Measurements from ENCODE around the gene C20orf173.
A peak's percentile ranks its signal among the peaks of the same experiment; 100 is the strongest.
"Not testable (repeated sequence)": the region's sequence is repeated elsewhere in the genome, so short reads cannot be mapped to it uniquely, and the experiment has no call there.

The C20orf173 gene

GRCh38 chr20:35544941-35545340 lies 15.5 kb upstream of the C20orf173 start:
- not testable (repeated sequence) for DNase-seq

- no peak for DNase-seq
These were observed 15.0 kb upstream of the C20orf173 start for GRCh38 chr20:35544436-35544835.

GRCh38 chr20:35542990-35543389 lies 13.5 kb upstream of the C20orf173 start:
- no peak for DNase-seq

GRCh38 chr20:35541783-35542662 lies 12.6 kb upstream of the C20orf173 start, which contains the start of gene ERGIC3:
Gene ERGIC3, plus strand, starts transcription at chr20:35542078. Its CDS starts 20 bp downstream, at chr20:35542098.
- DNase-seq = peak; percentile 89 to 96

- DNase-seq = no peak
These were observed 11.8 kb upstream of the C20orf173 start for GRCh38 chr20:35541118-35541782.

GRCh38 chr20:35539756-35540212 lies 10.3 kb upstream of the C20orf173 start:
- peak; percentile 83 to 96 for DNase-seq

- DNase-seq = no peak
These were observed 2.2 kb downstream of the C20orf173 start for GRCh38 chr20:35527122-35527769.

- DNase-seq = no peak
These were observed 3.8 kb downstream of the C20orf173 start for GRCh38 chr20:35525639-35526038.

GRCh38 chr20:35523298-35523888 lies 6.1 kb downstream of the C20orf173 start:
- no peak for DNase-seq

GRCh38 chr20:35518955-35519354 lies 10.5 kb downstream of the C20orf173 start:
- DNase-seq = no peak

GRCh38 chr20:35517767-35518166 lies 11.7 kb downstream of the C20orf173 start:
- DNase-seq = not testable (repeated sequence)

- no peak for DNase-seq
These were observed 12.3 kb downstream of the C20orf173 start for GRCh38 chr20:35517125-35517524.

GRCh38 chr20:35515949-35516645 lies 13.4 kb downstream of the C20orf173 start:
- no peak for DNase-seq

- DNase-seq = no peak
These were observed 14.1 kb downstream of the C20orf173 start for GRCh38 chr20:35515341-35515740.

- DNase-seq = no peak
These were observed 15.0 kb downstream of the C20orf173 start for GRCh38 chr20:35514371-35514932.

GRCh38 chr20:35511814-35512420 lies 17.5 kb downstream of the C20orf173 start:
- no peak for DNase-seq

GRCh38 chr20:35510951-35511735 lies 18.3 kb downstream of the C20orf173 start:
- DNase-seq = no peak

GRCh38 chr20:35508493-35509218 lies 20.8 kb downstream of the C20orf173 start:
- no peak for DNase-seq

- no peak for DNase-seq
These were observed 22.4 kb downstream of the C20orf173 start for GRCh38 chr20:35506872-35507638.
